GM12878 (cell line): ENCODE measurements around the gene RASIP1. TPM values are rescaled to one million over a fixed set of nuclear protein-coding genes. Genes with fewer than 3 reads are reported as not detected.

Experiments
- ATAC-seq: fragments of 200-7000 bp; cut with Tn5 transposase; 3 replicates; pipeline ENCODE4 v1.9.1; 2020; ENCODE audit warnings: mild to moderate bottlenecking, moderate library complexity
- BruUV-seq: library from RNA; stranded (reverse); fragments of 400-500 nt; replicated peaks from 2 replicates; lab custom pipeline; 2021; lab: Mats Ljungman, UMichigan
- CTCF ChIA-PET: fragments of 300-600 bp; sonication (Branson Sonifier 250); formaldehyde crosslinking; extraction: SDS; loops from one replicate; lab custom pipeline; 2021; ENCODE audit warnings: inconsistent platforms; lab: Yijun Ruan, JAX
- POLR2A ChIA-PET: fragments of 350-600 bp; formaldehyde crosslinking; extraction: SDS; loops from one replicate; lab custom pipeline; 2021; ENCODE audit warnings: inconsistent platforms; lab: Charles Lee
- RAD21 ChIA-PET: fragments of 300-600 bp; sonication (Branson Sonifier 250); formaldehyde crosslinking; loops from one replicate; lab custom pipeline; 2023; ENCODE audit warnings: antibody characterized with exemption; ENCODE audit not compliant: unreplicated experiment; lab: Charles Lee
- SMC1A ChIA-PET: fragments of 300-600 bp; sonication (Branson Sonifier 250); formaldehyde crosslinking; loops from one replicate; lab custom pipeline; 2023; ENCODE audit not compliant: unreplicated experiment, uncharacterized antibody; lab: Charles Lee
- DNase-seq: peaks from one replicate; pipeline ENCODE4 v3.0.0-alpha.2; 2011; ENCODE audit warnings: low read depth, low spot score
- FAIRE-seq: peaks from 3 replicates; lab custom pipeline; 2011; peaks lifted over from hg19 to GRCh38; lab: Jason Lieb, UNC
- H2AFZ ChIP-seq: 2 replicates; pipeline ENCODE4 v1.6.0; 2011; ENCODE audit warnings: low read depth, low read length, control low read depth; ENCODE audit not compliant: control insufficient read depth
- H3K27ac ChIP-seq: 2 replicates; pipeline ENCODE4 v1.5.1; 2011; ENCODE audit warnings: control low read depth; ENCODE audit not compliant: control insufficient read depth, insufficient read depth
- H3K27me3 ChIP-seq, 2 experiments: replicated peaks in 1 of 2; 2 replicates each; pipeline versions ENCODE4 v1.6.0 to v1.6.1; 2011; ENCODE audit warnings: low read length in 1 of 2; ENCODE audit not compliant: control insufficient read depth in 2 of 2, insufficient read depth in 2 of 2
- H3K36me3 ChIP-seq, 2 experiments: 2 replicates each; pipeline ENCODE4 v1.5.1; 2011; ENCODE audit warnings: low read length in 1 of 2; ENCODE audit not compliant: control insufficient read depth in 2 of 2, insufficient read depth in 2 of 2
- H3K4me1 ChIP-seq: 2 replicates; pipeline ENCODE4 v1.6.1; 2011; ENCODE audit warnings: mild to moderate bottlenecking, low read length, moderate library complexity, mixed read lengths; ENCODE audit not compliant: control insufficient read depth, insufficient read depth
- H3K4me2 ChIP-seq: 2 replicates; pipeline ENCODE4 v1.6.0; 2011; ENCODE audit warnings: control low read depth; ENCODE audit not compliant: control insufficient read depth, insufficient read depth
- H3K4me3 ChIP-seq: fragments of 200-600 bp; sonication (generic); 2 replicates; pipeline ENCODE4 v1.5.1; 2016
- H3K79me2 ChIP-seq: 2 replicates; pipeline ENCODE4 v1.6.0; 2011; ENCODE audit warnings: low read length; ENCODE audit not compliant: control insufficient read depth, insufficient read depth
- H3K9ac ChIP-seq: 2 replicates; pipeline ENCODE4 v1.8.0; 2011; ENCODE audit warnings: low read length, control low read depth, mixed read lengths; ENCODE audit not compliant: control insufficient read depth, insufficient read depth
- H3K9me3 ChIP-seq: replicated peaks from 3 replicates; pipeline ENCODE4 v1.5.1; 2011; ENCODE audit warnings: mild to moderate bottlenecking, low read length; ENCODE audit not compliant: control insufficient read depth, insufficient read depth
- H4K20me1 ChIP-seq: 2 replicates; pipeline ENCODE4 v1.6.0; 2011; ENCODE audit not compliant: control insufficient read depth, insufficient read depth
- NFIC ChIP-seq: IDR thresholded peaks from 2 replicates; pipeline ENCODE4 v1.6.1; 2012; ENCODE audit warnings: low read depth, mild to moderate bottlenecking, inconsistent platforms, low read length, moderate library complexity
- SP1 ChIP-seq: IDR thresholded peaks from one replicate; pipeline ENCODE4 v1.6.1; 2011; ENCODE audit warnings: low read depth, low read length
- WGBS: methylation state at CpG from one replicate; pipeline ENCODE4 v1.1.6; 2016; ENCODE audit warnings: low lambda C conversion rate; ENCODE audit not compliant: insufficient replicate concordance, insufficient coverage; ENCODE audit errors: missing lambda C conversion rate; 5-methylcytosine and 5-hydroxymethylcytosine counted together
- in situ Hi-C: fragments of 300-500 bp; cut with MboI; formaldehyde crosslinking; loops from 9 replicates; pipeline ENCODE4 v1.14.3; 2018; ENCODE audit warnings: mixed read lengths
- intact Hi-C: fragments of 100-400 bp; cut with micrococcal nuclease; formaldehyde crosslinking; loops from one replicate; pipeline ENCODE4 v1.14.2; 2022; ENCODE audit not compliant: unreplicated experiment
- polyA plus RNA-seq, 11 experiments: library from polyadenylated mRNA; depleted of rRNA in 4 of 11; unstranded in 6 of 11; stranded (reverse) in 5 of 11; fragments of >200 nt; fragmentation: Nextera tagmentation in 4 of 11; fragmentation: Illumina TruSeq in 1 of 11; extraction: Ambion mirVana in 4 of 11; extraction: Trizol in 1 of 11; gene quantifications; 1 replicate in 1 of 11; 2 replicates in 10 of 11; pipeline versions ENCODE4 v1.2.1 to v1.2.3, GENCODE V29; 2011 to 2016; ENCODE audit warnings: inconsistent platforms in 2 of 11, missing spikeins in 2 of 11, low read depth in 1 of 11
- total RNA-seq, 4 experiments: library from RNA; depleted of rRNA in 3 of 4; stranded (reverse); fragments of >200 nt in 3 of 4; fragmentation: Illumina TruSeq in 1 of 4; extraction: Trizol in 1 of 4; gene quantifications; 2 replicates each; pipeline versions ENCODE4 v1.2.1 to v1.2.3, GENCODE V29; 2013 to 2021
- TF ChIP-seq, protein P1 (sequence below), 3 experiments: IDR thresholded peaks in 2 of 3; conservative IDR thresholded peaks in 1 of 3; 2 replicates each; pipeline ENCODE4 v1.5.1; 2011; ENCODE audit warnings: low read depth in 3 of 3, low read length in 3 of 3, mild to moderate bottlenecking in 3 of 3, control low read depth in 2 of 3, moderate library complexity in 2 of 3, inconsistent platforms in 1 of 3, mixed read lengths in 1 of 3; ENCODE audit not compliant: control insufficient read depth in 2 of 3, insufficient read depth in 1 of 3; ENCODE audit errors: extremely low read depth in 1 of 3

The RASIP1 gene
- total and polyA plus RNA-seq, 10 of the 15 experiments (the other 5 are each of a cell fraction or from before 2014, with no cell fraction given), result 0.08 TPM; not detected in 9

DNA sequence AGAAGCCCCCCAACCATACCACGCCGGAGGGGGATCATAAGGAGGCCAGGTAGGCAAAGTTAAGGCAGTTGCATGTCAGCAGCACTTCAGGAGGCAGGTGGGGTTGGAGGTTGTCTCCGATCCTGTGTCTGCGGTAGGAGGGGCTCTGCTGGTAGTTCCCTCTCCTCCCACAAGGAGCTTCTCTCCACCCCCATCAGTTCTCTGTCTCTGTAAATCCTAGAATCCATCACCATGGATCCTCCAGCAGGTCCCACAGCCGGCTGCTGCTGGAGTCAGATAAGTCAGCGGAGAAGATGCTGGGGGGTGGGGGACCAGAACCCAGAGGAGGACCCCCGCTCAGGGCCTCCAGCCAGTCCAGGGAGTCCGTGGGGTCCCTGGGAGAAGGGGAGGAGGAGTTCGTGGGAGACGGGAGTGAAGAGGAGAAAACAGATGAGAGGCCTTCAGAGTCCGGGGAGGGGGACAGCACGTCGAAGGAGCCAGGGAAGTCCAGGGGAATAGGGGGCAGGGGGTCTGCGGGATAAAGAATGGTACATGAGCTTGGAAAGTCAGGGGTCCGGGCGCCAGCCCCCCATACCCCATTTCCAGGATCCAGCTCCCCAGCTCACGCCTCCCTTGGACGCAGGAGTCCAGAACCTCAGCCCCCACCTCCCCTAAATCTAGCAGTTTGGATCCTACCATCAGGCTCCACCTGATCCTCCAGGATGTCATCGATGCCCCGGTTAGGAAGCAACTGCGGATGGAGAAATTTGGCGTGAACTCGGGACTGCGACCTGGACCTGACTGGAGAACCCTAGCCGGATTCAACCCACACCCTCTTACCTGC, 27.2 kb downstream of the RASIP1 start:
- RAD21 ChIA-PET, result interaction anchor here (0.5 to 1.4 kb wide), 3 partner anchors 14 to 404 kb away, joined by 3 to 4 read pairs (median 4); no protein-coding TSS in a partner anchor
- Histone ChIP-seq H3K4me1 (peaks cover 16% of the 10 kb centered on the region), H3K36me3 (no peaks in the 10 kb centered on the region), H3K4me2 (peak overlapping the region; percentile 94), H3K27ac (peak overlapping the region; percentile 11; the same call in 1 of the 2 replicates), H3K27me3 (no peaks in the 10 kb centered on the region), H4K20me1 (no peaks in the 10 kb centered on the region), H2AFZ (peak overlapping the region; percentile 94), H3K9ac (peak overlapping the region; percentile 74), H3K79me2 (no peaks in the 10 kb centered on the region), H3K4me3 (peak overlapping the region; percentile 79), H3K9me3 (no peaks in the 10 kb centered on the region; the same call in 2 of the 3 replicates)
- 11% methylated on average over 21 of the region's 25 CpGs for WGBS
- intact Hi-C loops, result no loop called here
- POLR2A ChIA-PET, result interaction anchor here (0.7 to 3.0 kb wide), 3 partner anchors 12 to 68 kb away, joined by 3 to 7 read pairs (median 4); no protein-coding TSS in a partner anchor
- ATAC-seq, result no peak
- in situ Hi-C loops, result no loop called here
- TF ChIP-seq SP1 (no peak), NFIC (no peak)
- TF ChIP-seq, protein P1, sequence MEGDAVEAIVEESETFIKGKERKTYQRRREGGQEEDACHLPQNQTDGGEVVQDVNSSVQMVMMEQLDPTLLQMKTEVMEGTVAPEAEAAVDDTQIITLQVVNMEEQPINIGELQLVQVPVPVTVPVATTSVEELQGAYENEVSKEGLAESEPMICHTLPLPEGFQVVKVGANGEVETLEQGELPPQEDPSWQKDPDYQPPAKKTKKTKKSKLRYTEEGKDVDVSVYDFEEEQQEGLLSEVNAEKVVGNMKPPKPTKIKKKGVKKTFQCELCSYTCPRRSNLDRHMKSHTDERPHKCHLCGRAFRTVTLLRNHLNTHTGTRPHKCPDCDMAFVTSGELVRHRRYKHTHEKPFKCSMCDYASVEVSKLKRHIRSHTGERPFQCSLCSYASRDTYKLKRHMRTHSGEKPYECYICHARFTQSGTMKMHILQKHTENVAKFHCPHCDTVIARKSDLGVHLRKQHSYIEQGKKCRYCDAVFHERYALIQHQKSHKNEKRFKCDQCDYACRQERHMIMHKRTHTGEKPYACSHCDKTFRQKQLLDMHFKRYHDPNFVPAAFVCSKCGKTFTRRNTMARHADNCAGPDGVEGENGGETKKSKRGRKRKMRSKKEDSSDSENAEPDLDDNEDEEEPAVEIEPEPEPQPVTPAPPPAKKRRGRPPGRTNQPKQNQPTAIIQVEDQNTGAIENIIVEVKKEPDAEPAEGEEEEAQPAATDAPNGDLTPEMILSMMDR (IDR thresholded peaks at IDR 0.05 in 2 of 3, conservative IDR thresholded peaks at IDR 0.05 in 1 of 3; ENCODE audit: control insufficient read depth in 2 of 3, extremely low read depth in 1 of 3, insufficient read depth in 1 of 3, low read depth in 3 of 3, low read length in 3 of 3), result peak in 2 of 3 experiments; percentile 14; a peak in 1 of 6 replicates
- FAIRE-seq, result no peak
- no peak for DNase-seq
- no TSS peak for BruUV-seq
- SMC1A ChIA-PET, result interaction anchor here (0.6 to 0.7 kb wide), 2 partner anchors 62 to 789 kb away, joined by 3 read pairs; no protein-coding TSS in a partner anchor
- CTCF ChIA-PET, result no interaction called here
